Epithelial cell of prostate (primary cell): ENCODE results near the gene GRIFIN.

Source experiments
- DNase-seq: peaks from one replicate; pipeline ENCODE4 v3.0.0-alpha.2; 2011; ENCODE audit warnings: low read depth, low spot score
- H3K27ac ChIP-seq: fragments of 450-650 bp; 2 replicates; pipeline ENCODE4 v1.5.1; 2017; ENCODE audit warnings: mild to moderate bottlenecking

GRIFIN gene, protein sequence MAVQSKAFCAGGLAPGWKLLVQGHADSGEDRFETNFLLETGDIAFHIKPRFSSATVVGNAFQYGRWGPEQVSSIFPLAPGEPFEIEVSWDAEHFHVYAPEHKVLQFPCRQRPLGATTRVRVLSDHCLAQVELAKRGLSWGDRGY

GRCh38 chr7:2476298-2476697, at the start of gene GRIFIN:
TSS of gene GRIFIN (minus strand) at chr7:2476398. CDS start at chr7:2476383, 15 bp downstream.
- no peak for DNase-seq
- no peak within 1 kb of the TSS for H3K27ac ChIP-seq

GRCh38 chr7:2524808-2525657, 48.8 kb upstream of the GRIFIN start:
- no peak overlapping the region for H3K27ac ChIP-seq
- no peak for DNase-seq

DNA sequence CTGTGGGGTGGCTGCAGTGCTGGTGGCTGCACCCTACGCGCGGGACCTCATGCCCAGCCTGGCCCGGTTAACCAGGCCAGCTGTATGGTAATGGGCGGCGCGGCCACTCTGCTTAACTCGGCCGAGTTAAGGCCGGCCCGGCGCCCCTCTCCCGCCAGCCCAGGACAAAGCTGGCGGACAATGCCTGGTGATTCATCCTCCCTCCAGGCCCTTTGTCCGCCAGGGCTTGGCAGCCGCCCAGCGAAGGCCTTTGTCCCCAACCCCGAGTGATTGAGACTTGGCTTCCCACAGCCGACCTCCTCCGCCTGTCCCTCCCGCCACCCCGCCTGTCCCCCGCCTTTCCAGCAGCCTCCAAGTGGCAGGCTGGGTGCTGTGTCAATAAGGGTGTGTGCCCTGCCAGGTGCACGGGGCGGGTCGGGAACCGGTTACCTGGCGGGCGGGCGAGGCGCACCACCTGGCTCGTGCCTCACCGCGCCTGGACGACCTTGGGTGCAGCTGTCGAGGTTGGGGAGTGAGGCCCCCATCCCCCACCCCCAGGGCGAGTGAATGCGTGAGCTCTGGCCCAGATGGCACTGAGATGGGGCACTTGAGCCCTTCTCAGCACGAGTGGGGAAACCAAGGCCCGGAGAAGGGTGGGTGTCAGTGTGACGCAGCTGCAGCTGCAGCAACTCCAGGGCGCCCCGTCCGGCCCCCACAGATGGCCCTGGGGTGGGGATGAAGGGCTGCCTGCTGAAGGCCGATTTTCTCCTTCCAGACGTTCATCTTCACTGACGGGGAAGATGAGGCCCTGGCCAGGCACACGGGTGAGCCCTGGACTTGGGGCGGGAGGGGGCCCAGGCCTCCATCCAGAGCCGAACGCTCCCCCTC, 48.0 kb upstream of the GRIFIN start:
- DNase-seq: peak; percentile 57

GRCh38 chr7:2523461-2523936, 47.3 kb upstream of the GRIFIN start:
- peak; percentile 49 for DNase-seq
- peak overlapping the region; percentile 86 for H3K27ac ChIP-seq

More for the DNA sequence above, 48.0 kb upstream of the GRIFIN start:
- peak overlapping the region; percentile 86 for H3K27ac ChIP-seq

GRCh38 chr7:2522780-2523433, 46.7 kb upstream of the GRIFIN start:
- DNase-seq: peak; percentile 88
- H3K27ac ChIP-seq: peak overlapping the region; percentile 86

GRCh38 chr7:2521952-2522591, 45.9 kb upstream of the GRIFIN start:
- peak overlapping the region; percentile 86 for H3K27ac ChIP-seq
- no peak for DNase-seq

DNA sequence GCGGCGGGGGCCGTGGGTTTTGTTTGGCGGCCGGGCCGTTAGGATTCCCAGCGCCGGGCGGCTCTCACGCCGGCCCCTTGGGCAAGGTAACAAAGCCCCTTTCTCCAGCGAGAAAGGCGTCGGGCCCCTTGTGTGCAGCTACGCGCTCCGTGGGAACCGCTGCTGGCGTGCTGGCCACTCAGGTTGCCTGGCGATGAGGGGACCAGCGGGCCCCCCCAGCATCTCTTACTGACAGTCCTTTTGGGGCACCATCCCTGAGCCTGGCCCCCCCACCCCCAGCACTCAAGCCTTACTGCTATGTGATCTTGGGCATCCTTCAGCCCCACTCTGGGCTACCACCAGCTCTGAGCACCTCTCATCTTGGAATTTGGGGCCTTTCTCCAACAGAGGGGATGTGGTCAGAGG, 45.1 kb upstream of the GRIFIN start:
- DNase-seq: no peak
- H3K27ac ChIP-seq: no peak overlapping the region

- no peak overlapping the region for H3K27ac ChIP-seq
- no peak for DNase-seq
These were observed 44.6 kb upstream of the GRIFIN start for GRCh38 chr7:2520761-2521290.

GRCh38 chr7:2520131-2520760, 44.0 kb upstream of the GRIFIN start:
- H3K27ac ChIP-seq: no peak overlapping the region

DNA sequence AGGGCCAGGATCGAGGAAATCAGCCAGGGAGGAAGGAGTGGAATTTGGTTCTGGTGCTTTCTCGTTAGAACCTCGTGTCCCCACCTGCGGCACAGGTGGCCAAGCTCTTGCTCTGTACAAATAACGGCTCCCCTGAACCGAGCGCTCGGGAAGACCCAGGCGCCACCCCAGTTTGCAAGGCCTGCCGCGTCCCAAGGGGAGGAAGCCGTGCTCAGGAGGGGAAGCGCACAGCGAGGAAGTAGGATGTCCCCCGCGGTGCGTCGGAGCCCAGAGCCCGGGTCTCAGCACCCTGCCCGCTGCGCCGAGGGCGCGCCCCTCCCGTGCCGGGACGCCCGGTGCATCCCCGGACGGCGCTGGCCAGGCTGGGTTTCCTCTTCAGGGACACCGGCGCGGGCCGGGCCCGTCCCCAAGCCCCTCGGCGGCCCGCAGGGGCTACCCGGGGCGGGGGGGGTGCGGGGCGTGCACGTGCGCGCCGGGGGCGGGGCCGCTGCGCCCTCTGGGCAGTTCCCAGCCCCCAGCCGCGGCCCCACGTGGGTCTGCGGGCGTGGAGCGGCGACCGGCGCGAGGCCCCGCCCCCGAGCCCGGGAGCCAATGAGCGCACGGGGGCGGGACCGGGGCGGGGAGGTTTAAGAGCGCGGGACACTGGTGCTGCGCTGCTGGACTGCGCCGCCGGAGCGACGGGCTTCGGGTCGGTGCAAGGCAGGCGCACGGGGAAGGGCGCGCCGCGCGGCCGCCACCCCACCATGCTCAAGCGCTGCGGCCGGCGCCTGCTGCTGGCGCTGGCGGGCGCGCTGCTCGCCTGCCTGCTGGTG, 43.1 kb upstream of the GRIFIN start, which contains the start of gene LFNG:
TSS of gene LFNG (plus strand) at position 656 of the 812 bp plus-strand sequence. CDS start at position 744, 88 bp downstream.
- no peak within 1 kb of the TSS for H3K27ac ChIP-seq
- DNase-seq: peak; percentile 55

More at GRCh38 chr7:2520131-2520760, 44.0 kb upstream of the GRIFIN start:
- DNase-seq: no peak

- no peak for DNase-seq
- no peak overlapping the region for H3K27ac ChIP-seq
These were observed 42.5 kb upstream of the GRIFIN start for GRCh38 chr7:2518737-2519118.

GRCh38 chr7:2517678-2518507, 41.7 kb upstream of the GRIFIN start:
- DNase-seq: no peak
- H3K27ac ChIP-seq: no peak overlapping the region

GRCh38 chr7:2517026-2517425, 40.8 kb upstream of the GRIFIN start:
- DNase-seq: no peak
- no peak overlapping the region for H3K27ac ChIP-seq

- no peak for DNase-seq
- H3K27ac ChIP-seq: no peak overlapping the region
These were observed 40.0 kb upstream of the GRIFIN start for GRCh38 chr7:2516194-2516555.

GRCh38 chr7:2515424-2516193, 39.4 kb upstream of the GRIFIN start:
- DNase-seq: no peak
- H3K27ac ChIP-seq: no peak overlapping the region
